OCI-LY1 (cell line): ENCODE measurements around the gene TMEM233.

Experiments
- H2AFZ ChIP-seq: fragments of 200-600 bp; sonication (generic), shearing (Covaris generic); 2 replicates; pipeline ENCODE4 v1.6.0; 2014; ENCODE audit warnings: antibody characterized with exemption, mild to moderate bottlenecking, low read length
- H3F3A ChIP-seq: fragments of 200-600 bp; sonication (generic), shearing (Covaris generic); 2 replicates; pipeline ENCODE4 v1.6.0; 2014; ENCODE audit warnings: mild to moderate bottlenecking, antibody characterized with exemption, low read length, moderate library complexity; ENCODE audit not compliant: insufficient read depth
- H3K27ac ChIP-seq: fragments of 200-600 bp; sonication (generic); 2 replicates; pipeline ENCODE4 v1.5.1; 2014; ENCODE audit warnings: low read length, mixed run types, mild to moderate bottlenecking, low read depth; ENCODE audit not compliant: poor library complexity, severe bottlenecking
- H3K27me3 ChIP-seq: fragments of 200-600 bp; sonication (generic); 2 replicates; pipeline ENCODE4 v1.6.0; 2014; ENCODE audit warnings: antibody characterized with exemption, mild to moderate bottlenecking, low read length, moderate library complexity; ENCODE audit not compliant: insufficient read depth
- H3K36me3 ChIP-seq: fragments of 200-600 bp; sonication (generic); 2 replicates; pipeline ENCODE4 v1.6.1; 2014; ENCODE audit warnings: mild to moderate bottlenecking, antibody characterized with exemption, low read length, moderate library complexity, mixed read lengths; ENCODE audit not compliant: insufficient read depth
- H3K4me1 ChIP-seq: fragments of 200-600 bp; sonication (generic); 2 replicates; pipeline ENCODE4 v1.5.1; 2014; ENCODE audit warnings: mild to moderate bottlenecking, low read length, moderate library complexity; ENCODE audit not compliant: insufficient read depth, severe bottlenecking
- H3K4me2 ChIP-seq: fragments of 200-600 bp; sonication (generic), shearing (Covaris generic); 2 replicates; pipeline ENCODE4 v1.6.1; 2014; ENCODE audit warnings: low read length
- H3K4me3 ChIP-seq: fragments of 200-600 bp; sonication (generic); 2 replicates; pipeline ENCODE4 v1.5.1; 2014; ENCODE audit warnings: low read length, low read depth, mild to moderate bottlenecking, mixed read lengths; ENCODE audit not compliant: poor library complexity, severe bottlenecking
- H3K79me2 ChIP-seq: fragments of 200-600 bp; shearing (Covaris generic); 2 replicates; pipeline ENCODE4 v1.6.1; 2016; ENCODE audit warnings: mixed run types, low read length, mixed read lengths; ENCODE audit not compliant: insufficient read depth
- H3K9ac ChIP-seq: fragments of 200-600 bp; sonication (generic), shearing (Covaris generic); 2 replicates; pipeline ENCODE4 v1.6.1; 2014; ENCODE audit warnings: mild to moderate bottlenecking, low read length, mixed read lengths
- H3K9me2 ChIP-seq: fragments of 200-600 bp; sonication (generic), shearing (Covaris generic); 2 replicates; pipeline ENCODE4 v1.6.1; 2014; ENCODE audit warnings: low read depth, mild to moderate bottlenecking, low read length, mixed read lengths
- H3K9me3 ChIP-seq: fragments of 200-600 bp; shearing (Covaris generic); 2 replicates; pipeline ENCODE4 v1.6.1; 2014; ENCODE audit warnings: low read length, mixed read lengths
- H4K20me1 ChIP-seq: fragments of 200-600 bp; sonication (generic), shearing (Covaris generic); 2 replicates; pipeline ENCODE4 v1.6.0; 2016; ENCODE audit warnings: mild to moderate bottlenecking, low read length; ENCODE audit not compliant: insufficient read depth
- CTCF ChIP-seq: fragments of 200-600 bp; sonication (generic), shearing (Covaris generic); IDR thresholded peaks from 2 replicates; pipeline ENCODE4 v1.5.1; 2017; ENCODE audit warnings: mild to moderate bottlenecking, antibody characterized with exemption, low read length, moderate library complexity, mixed read lengths
- EZH2 ChIP-seq: fragments of 200-600 bp; sonication (generic), shearing (Covaris generic); IDR thresholded peaks from 2 replicates; pipeline ENCODE4 v1.8.0; 2017; ENCODE audit warnings: borderline replicate concordance, mixed run types, mild to moderate bottlenecking, antibody characterized with exemption, low read length, moderate library complexity, mixed read lengths

The TMEM233 gene

GRCh38 chr12:119609358-119609757, 15.8 kb downstream of the TMEM233 start:
- TF ChIP-seq EZH2 (no peak), CTCF (no peak)
- Histone ChIP-seq H3K36me3 (no peaks in the 10 kb centered on the region), H2AFZ (no peak overlapping the region), H3K9ac (no peak overlapping the region), H3K4me1 (no peaks in the 10 kb centered on the region), H3K4me2 (no peak overlapping the region), H3K27me3 (no peaks in the 10 kb centered on the region), H3K79me2 (no peaks in the 10 kb centered on the region), H4K20me1 (no peaks in the 10 kb centered on the region), H3K9me2 (no peaks in the 10 kb centered on the region), H3K4me3 (no peak overlapping the region), H3F3A (no peaks in the 10 kb centered on the region), H3K9me3 (no peaks in the 10 kb centered on the region), H3K27ac (no peak overlapping the region)

DNA sequence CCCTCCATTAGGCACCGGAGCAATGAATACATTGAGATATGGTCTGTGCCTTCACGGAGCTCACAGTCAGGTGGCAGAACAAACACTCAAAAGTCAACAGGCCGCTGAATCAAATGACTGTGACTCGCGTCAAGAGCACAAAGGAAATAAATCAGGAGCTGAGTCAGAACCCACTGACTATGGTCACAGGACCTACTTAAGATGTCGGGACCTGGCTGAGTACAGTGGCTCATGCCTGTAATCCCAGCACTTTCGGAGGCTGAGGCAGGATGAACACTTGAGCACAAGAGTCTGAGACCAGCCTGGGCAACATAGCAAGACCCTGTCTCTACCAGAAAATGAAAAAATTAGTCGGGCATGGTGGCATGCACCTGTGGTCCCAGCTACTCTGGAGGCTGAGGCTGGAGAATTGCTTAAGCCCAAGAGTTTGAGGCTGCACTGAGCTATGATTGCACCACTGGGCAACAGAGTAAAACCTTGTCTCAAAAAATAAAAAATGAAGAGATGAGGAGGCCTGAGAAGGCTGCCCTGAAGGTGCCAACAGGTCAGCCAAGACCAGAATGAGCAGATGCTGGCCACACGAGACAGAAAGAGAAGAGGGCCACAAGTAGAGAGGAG, 19.9 kb downstream of the TMEM233 start:
- H3K4me3 ChIP-seq, result no peak overlapping the region
- TF ChIP-seq EZH2 (no peak), CTCF (no peak)
- H3K36me3 ChIP-seq, result no peaks in the 10 kb centered on the region
- no peak overlapping the region for H3K9ac ChIP-seq
- no peaks in the 10 kb centered on the region for H4K20me1 ChIP-seq
- H3K4me2 ChIP-seq, result no peak overlapping the region
- no peaks in the 10 kb centered on the region for H3F3A ChIP-seq
- no peak overlapping the region for H2AFZ ChIP-seq
- no peaks in the 10 kb centered on the region for H3K27me3 ChIP-seq
- no peaks in the 10 kb centered on the region for H3K4me1 ChIP-seq
- no peaks in the 10 kb centered on the region for H3K9me2 ChIP-seq
- H3K9me3 ChIP-seq, result no peaks in the 10 kb centered on the region
- no peak overlapping the region for H3K27ac ChIP-seq
- no peaks in the 10 kb centered on the region for H3K79me2 ChIP-seq

- Histone ChIP-seq H3K79me2 (no peaks in the 10 kb centered on the region), H3K4me2 (no peak overlapping the region), H3K4me1 (no peaks in the 10 kb centered on the region), H3K27ac (no peak overlapping the region), H3K36me3 (no peaks in the 10 kb centered on the region), H3K9ac (no peak overlapping the region), H3F3A (no peaks in the 10 kb centered on the region), H3K9me3 (no peaks in the 10 kb centered on the region), H3K27me3 (no peaks in the 10 kb centered on the region), H3K9me2 (no peaks in the 10 kb centered on the region), H3K4me3 (no peak overlapping the region), H2AFZ (no peak overlapping the region), H4K20me1 (no peaks in the 10 kb centered on the region)
- no peak for TF ChIP-seq EZH2
- no peak for TF ChIP-seq CTCF
Observed at GRCh38 chr12:119614705-119615104, 21.1 kb downstream of the TMEM233 start.
